NCI-H345 treated with DMSO at 0.1 percent for 48 hours (cell line): ENCODE results near the gene ACBD4.

Experiments used
- DNase-seq: peaks from one replicate; lab custom pipeline; 2025; ENCODE audit not compliant: unreplicated experiment; lab: John Stamatoyannopoulos, UW

The ACBD4 gene

GRCh38 chr17:45135192-45135977, at the start of gene ACBD4:
Gene ACBD4 (plus strand): TSS chr17:45135687. CDS start chr17:45136145, 458 bp downstream.
- peak; percentile 75 for DNase-seq

- DNase-seq = no peak
Measured at GRCh38 chr17:45086391-45086790, 49.1 kb upstream of the ACBD4 start.

GRCh38 chr17:45086865-45087503, 48.5 kb upstream of the ACBD4 start:
- DNase-seq = no peak

- no peak for DNase-seq
Measured at GRCh38 chr17:45087504-45087975, 47.9 kb upstream of the ACBD4 start.

- no peak for DNase-seq
Measured at GRCh38 chr17:45087978-45088377, 47.5 kb upstream of the ACBD4 start.

- no peak for DNase-seq
Measured at GRCh38 chr17:45088741-45089140, 46.7 kb upstream of the ACBD4 start.

GRCh38 chr17:45090711-45091110, 44.8 kb upstream of the ACBD4 start:
- no peak for DNase-seq

GRCh38 chr17:45091778-45092425, 43.6 kb upstream of the ACBD4 start:
- DNase-seq = no peak

GRCh38 chr17:45092911-45093430, 42.5 kb upstream of the ACBD4 start:
- no peak for DNase-seq

- no peak for DNase-seq
Measured at GRCh38 chr17:45093444-45094110, 41.9 kb upstream of the ACBD4 start.

- no peak for DNase-seq
Measured at GRCh38 chr17:45096141-45096540, 39.3 kb upstream of the ACBD4 start.

GRCh38 chr17:45096926-45097325, 38.6 kb upstream of the ACBD4 start:
- DNase-seq = no peak

- DNase-seq = no peak
Measured at GRCh38 chr17:45098081-45098868, 37.2 kb upstream of the ACBD4 start.

GRCh38 chr17:45098869-45099616, 36.4 kb upstream of the ACBD4 start:
- peak; percentile 21 for DNase-seq

GRCh38 chr17:45101546-45101882, 34.0 kb upstream of the ACBD4 start:
- no peak for DNase-seq

GRCh38 chr17:45101883-45102811, 33.3 kb upstream of the ACBD4 start:
- no peak for DNase-seq

GRCh38 chr17:45102856-45103255, 32.6 kb upstream of the ACBD4 start:
- DNase-seq = no peak

GRCh38 chr17:45103269-45103795, 32.2 kb upstream of the ACBD4 start:
- DNase-seq = no peak
